ENCODE results near the gene ALDH3A2.

GRCh38 chr17:19618015-19618414 lies 30.5 kb upstream of the ALDH3A2 start:
- TF ChIP-seq ZC3H10 (CRISPR knock-in tag; IDR thresholded peaks at IDR 0.05): no peak
- no peak for TF ChIP-seq ZFP3 (CRISPR knock-in tag; IDR thresholded peaks at IDR 0.05)
- TF ChIP-seq ZNF70 (CRISPR knock-in tag; IDR thresholded peaks at IDR 0.05): no peak
- TF ChIP-seq ARNTL (CRISPR knock-in tag; IDR thresholded peaks at IDR 0.05; ENCODE audit: borderline replicate concordance, low read depth): no peak
- no peak for TF ChIP-seq CREB5 (CRISPR knock-in tag; IDR thresholded peaks at IDR 0.05; ENCODE audit: low read depth)
- TF ChIP-seq SNAI2 (CRISPR knock-in tag; IDR thresholded peaks at IDR 0.05): no peak
- TF ChIP-seq ZNF565 (CRISPR knock-in tag; conservative IDR thresholded peaks at IDR 0.05; ENCODE audit: low read depth): no peak
- no peak for TF ChIP-seq RARB (CRISPR knock-in tag; IDR thresholded peaks at IDR 0.05)
- TF ChIP-seq CSRNP3 (CRISPR knock-in tag; IDR thresholded peaks at IDR 0.05): no peak
- no peak for TF ChIP-seq POU6F1 (CRISPR knock-in tag; IDR thresholded peaks at IDR 0.05; ENCODE audit: borderline replicate concordance, low read depth)
- TF ChIP-seq TCF4 (CRISPR knock-in tag; IDR thresholded peaks at IDR 0.05; ENCODE audit: borderline replicate concordance): no peak
- no peak for TF ChIP-seq TSHZ2 (CRISPR knock-in tag; IDR thresholded peaks at IDR 0.05)

Measured in SK-N-SH treated with all-trans-retinoic acid at 6 μM for 48 hours (cell line).